GM18507 (cell line): ENCODE measurements around the gene SMIM29.
"Not testable (repeated sequence)": the region's sequence is repeated elsewhere in the genome, so short reads cannot be mapped to it uniquely, and the experiment has no call there.

ENCODE experiments used
- DNase-seq: peaks from one replicate; pipeline ENCODE4 v3.0.0; 2011; ENCODE audit warnings: low read depth; ENCODE audit not compliant: insufficient read length; ENCODE audit errors: extremely low spot score
- FAIRE-seq: peaks from 2 replicates; lab custom pipeline; 2011; peaks lifted over from hg19 to GRCh38; lab: Jason Lieb, UNC

SMIM29 gene

GRCh38 chr6:34269658-34270341 lies 21.0 kb upstream of the SMIM29 start:
- not testable (repeated sequence) for DNase-seq, FAIRE-seq

DNA sequence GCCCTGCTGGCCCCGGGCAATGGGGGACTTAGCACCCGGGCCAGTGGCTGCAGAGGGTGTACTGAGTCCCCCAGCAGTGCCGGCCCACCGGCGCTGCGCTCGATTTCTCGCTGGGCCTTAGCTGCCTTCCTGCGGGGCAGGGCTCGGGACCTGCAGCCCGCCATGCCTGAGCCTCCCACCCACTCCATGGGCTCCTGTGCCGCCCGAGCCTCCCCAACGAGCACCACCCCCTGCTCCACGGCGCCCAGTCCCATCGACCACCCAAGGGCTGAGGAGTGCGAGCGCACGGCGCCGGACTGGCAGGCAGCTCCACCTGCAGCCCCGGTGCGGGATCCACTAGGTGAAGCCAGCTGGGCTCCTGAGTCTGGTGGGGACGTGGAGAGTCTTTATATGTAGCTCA lies 20.3 kb upstream of the SMIM29 start:
- not testable (repeated sequence) for DNase-seq, FAIRE-seq

DNA sequence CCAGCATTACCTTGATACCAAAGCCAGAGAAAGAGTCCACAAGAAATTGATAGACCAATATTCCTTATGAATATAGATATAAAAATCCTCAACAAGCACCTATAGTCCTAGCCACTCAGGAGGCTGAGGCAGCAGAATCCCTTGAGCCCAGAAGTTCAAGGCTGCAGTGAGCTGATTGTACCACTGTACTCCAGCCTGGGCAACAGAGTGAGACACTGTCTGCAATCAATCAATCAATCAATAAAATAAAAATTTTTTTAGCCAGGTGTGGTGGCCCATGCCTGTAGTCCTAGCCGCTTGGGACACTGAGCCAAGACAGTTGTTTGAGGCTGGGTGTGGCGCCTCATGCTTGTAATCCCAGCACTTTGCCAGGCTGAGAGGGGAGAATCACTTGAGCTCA lies 18.9 kb upstream of the SMIM29 start:
- FAIRE-seq (no peak), DNase-seq (no peak)

DNA sequence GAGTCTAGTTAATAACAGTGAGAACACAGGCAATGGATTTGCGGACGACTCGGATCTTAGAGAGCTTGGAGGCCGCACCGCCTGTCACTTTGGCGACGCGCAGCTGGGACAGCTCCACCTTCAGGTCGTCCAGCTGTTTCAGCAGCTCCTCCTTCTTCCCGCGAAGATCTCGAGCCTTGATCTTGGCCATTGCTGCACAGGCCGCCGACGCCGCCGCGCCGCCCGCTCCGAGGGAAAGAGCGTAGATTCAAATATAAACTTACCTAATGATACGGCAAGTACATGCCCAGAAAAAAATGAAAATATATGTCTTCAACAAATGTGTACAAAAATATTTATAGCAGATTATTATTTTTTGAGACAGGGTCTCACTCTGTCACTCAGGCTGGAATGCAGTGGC lies 14.7 kb upstream of the SMIM29 start:
- DNase-seq, FAIRE-seq: not testable (repeated sequence)

DNA sequence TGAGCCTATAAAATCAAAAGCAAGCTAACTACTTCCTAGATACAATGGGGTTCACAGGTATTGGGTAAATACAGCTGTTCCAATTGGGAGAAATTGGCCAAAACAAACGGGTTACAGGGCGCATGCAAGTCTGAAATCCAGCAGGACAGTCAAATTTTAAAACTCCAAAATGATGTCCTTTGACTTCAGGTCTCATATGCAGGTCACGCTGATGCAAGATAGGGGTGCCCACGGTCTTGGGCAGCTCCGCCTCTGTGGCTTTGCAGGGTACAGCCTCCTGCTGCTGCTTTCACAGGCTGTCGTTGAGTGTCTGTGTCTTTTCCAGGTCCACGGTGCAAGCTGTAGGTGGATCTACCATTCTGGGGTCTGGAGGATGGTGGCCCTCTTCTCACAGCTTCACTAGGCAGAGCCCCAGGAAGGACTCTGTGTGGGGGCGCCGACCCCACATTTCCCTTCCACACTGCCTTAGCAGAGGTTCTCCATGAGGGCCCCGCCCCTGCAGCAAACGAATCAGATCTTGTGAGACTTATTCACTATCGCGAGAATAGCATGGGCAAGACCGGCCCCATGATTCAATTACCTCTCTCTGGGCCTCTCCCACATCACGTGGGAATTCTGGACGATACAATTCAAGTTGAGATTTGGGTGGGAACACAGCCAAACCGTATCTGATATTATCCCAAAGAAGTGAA lies 11.9 kb upstream of the SMIM29 start:
- FAIRE-seq (no peak), DNase-seq (no peak)

GRCh38 chr6:34259529-34260069 lies 10.8 kb upstream of the SMIM29 start:
- DNase-seq: no peak
- FAIRE-seq: no peak

DNA sequence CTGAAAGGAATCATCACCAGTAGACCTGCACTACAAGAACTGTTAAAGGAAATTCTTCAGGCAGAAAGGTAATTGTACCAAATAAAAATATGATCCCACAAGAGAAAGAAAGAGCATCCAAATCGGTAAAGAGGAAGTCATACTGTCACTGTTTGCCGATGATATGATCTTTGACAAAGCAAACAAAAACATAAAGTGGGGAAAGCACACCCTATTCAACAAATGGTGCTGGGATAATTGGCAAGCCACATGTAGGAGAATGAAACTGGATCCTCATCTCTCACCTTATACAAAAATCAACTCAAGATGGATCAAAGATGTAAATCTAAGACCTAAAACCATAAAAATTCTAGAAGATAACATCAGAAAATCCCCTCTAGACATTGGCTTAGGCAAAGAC lies 3.6 kb upstream of the SMIM29 start:
- not testable (repeated sequence) for DNase-seq, FAIRE-seq

DNA sequence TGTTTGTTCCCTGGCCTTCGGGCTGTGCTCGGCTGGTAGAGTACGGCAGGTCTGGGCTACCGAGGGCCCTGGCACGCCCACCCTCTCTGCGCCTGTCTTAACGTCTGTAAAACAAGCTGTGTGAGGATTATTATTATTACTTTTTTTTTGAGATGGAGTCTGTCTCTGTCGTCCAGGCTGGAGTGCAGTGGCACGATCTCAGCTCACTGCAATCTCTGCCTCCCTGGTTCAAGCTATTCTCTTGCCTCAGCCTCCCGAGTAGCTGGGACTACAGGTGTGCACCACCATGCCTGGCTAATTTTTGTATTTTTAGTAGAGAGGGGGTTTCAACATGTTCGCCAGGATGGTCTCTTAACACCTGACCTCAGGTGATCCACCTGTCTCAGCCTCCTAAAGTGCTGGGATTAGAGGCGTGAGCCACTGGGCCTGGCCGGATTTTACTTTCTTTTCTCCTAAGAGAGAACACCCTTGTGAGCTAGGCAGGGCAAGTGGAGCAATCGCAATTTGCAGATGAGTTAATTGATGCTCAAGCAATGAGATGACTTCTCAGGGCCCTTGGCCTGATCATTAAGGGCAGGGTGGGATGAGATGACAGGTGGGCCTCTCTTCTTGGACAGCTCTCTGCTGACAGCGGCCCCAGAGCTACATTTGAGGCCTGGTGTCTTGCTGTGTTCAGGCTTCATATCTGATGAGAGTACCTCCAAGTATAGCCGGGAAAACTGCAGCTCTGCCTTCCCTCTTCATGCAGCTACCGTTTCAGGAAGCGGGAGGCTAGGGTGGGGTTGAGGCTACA lies 859 bp upstream of the SMIM29 start:
- DNase-seq: no peak
- no peak for FAIRE-seq

DNA sequence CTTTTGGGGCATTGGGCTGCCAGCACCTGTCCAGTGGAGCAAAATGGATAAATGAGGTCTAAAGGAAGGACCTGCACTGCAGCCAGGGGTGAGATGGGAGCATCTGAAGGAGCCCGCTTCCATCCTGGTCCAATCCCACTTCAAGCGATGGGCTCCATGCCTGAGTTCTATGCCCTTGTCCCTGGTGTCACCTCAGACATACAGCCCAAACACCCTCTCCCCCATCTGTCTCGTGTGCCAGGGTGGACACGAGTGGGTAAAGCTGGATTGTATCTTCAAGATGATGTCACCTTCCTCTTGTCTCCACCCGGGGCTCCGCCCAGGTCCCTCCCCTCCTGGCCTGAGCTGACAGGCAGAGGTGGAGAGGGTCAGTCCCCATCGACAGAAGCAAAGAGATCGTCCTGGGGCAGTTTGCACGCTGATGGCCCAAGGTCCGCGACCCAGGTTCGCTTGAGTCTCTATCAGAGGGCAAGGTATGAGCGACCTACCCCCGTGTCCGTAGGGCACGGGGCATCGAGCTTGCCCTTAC lies 544 bp downstream of the SMIM29 start:
- FAIRE-seq: no peak

GRCh38 chr6:34247481-34248197 lies 1.2 kb downstream of the SMIM29 start:
- no peak for FAIRE-seq
- no peak for DNase-seq

More for the DNA sequence above, 544 bp downstream of the SMIM29 start:
- DNase-seq: no peak

DNA sequence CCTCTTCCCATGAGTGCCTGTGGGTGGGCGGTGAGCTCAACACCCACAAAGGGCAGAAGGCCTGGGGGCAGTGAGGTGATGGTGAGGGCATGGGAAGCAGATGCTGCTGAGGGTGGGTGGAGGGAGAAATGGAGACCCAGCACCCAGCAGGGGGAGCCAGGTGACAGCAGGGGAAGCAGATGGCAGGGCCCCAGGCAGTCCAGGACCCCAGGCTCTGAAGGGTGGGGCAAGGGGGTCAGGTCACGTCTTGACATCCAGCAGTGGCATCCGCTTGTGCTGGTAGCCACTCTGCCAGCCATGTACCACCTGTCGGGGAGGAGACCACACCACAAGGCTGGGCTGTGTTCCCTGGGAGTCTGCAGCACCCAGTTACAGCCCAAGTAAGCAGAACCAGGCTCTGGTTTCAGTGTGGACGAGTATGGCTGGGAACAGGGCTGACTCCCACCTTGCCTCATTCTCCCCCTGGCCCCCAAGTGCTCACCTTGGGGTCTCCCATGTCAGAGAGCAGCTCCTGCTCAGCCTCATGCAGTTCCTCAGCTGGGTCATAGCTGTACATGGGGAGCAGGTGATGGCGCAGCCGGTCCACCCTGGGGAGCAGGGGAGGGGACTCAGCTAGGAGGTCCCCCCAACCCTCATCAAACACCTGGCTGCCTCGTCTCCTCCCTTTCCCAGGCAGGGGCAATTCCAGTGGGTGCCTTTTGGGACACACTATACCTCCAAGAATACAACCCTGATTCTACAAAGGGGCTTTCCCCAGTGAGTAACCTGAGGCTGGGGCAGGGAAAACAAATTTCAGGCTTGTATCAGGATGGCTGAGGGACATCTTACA lies 2.0 kb downstream of the SMIM29 start:
- no peak for FAIRE-seq
- no peak for DNase-seq

DNA sequence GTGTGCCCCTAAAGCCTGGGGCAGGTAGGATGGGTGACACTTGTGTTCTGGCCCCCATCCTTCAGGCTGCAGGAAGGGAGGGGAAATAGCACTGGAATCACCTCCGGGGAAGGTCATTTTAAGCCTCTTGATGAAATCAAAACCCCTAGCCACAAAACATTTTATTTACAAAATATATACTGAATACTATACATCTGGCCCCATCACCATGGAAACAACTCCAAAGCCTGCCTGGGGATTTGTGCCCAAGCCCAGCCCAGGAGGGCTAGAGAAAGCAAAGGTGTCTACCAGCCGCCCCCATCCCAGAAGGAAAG lies 2.6 kb downstream of the SMIM29 start:
- FAIRE-seq (no peak), DNase-seq (no peak)

GRCh38 chr6:34245761-34246140 lies 3.1 kb downstream of the SMIM29 start:
- not testable (repeated sequence) for FAIRE-seq

DNA sequence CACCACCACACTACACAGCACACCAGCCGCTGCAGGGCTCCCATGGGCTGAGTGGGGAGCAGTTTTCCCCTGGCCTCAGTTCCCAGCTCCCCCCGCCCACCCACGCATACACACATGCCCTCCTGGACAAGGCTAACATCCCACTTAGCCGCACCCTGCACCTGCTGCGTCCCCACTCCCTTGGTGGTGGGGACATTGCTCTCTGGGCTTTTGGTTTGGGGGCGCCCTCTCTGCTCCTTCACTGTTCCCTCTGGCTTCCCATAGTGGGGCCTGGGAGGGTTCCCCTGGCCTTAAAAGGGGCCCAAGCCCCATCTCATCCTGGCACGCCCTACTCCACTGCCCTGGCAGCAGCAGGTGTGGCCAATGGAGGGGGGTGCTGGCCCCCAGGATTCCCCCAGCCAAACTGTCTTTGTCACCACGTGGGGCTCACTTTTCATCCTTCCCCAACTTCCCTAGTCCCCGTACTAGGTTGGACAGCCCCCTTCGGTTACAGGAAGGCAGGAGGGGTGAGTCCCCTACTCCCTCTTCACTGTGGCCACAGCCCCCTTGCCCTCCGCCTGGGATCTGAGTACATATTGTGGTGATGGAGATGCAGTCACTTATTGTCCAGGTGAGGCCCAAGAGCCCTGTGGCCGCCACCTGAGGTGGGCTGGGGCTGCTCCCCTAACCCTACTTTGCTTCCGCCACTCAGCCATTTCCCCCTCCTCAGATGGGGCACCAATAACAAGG lies 3.6 kb downstream of the SMIM29 start:
- DNase-seq, FAIRE-seq: not testable (repeated sequence)

More at GRCh38 chr6:34245761-34246140, 3.1 kb downstream of the SMIM29 start:
- not testable (repeated sequence) for DNase-seq

DNA sequence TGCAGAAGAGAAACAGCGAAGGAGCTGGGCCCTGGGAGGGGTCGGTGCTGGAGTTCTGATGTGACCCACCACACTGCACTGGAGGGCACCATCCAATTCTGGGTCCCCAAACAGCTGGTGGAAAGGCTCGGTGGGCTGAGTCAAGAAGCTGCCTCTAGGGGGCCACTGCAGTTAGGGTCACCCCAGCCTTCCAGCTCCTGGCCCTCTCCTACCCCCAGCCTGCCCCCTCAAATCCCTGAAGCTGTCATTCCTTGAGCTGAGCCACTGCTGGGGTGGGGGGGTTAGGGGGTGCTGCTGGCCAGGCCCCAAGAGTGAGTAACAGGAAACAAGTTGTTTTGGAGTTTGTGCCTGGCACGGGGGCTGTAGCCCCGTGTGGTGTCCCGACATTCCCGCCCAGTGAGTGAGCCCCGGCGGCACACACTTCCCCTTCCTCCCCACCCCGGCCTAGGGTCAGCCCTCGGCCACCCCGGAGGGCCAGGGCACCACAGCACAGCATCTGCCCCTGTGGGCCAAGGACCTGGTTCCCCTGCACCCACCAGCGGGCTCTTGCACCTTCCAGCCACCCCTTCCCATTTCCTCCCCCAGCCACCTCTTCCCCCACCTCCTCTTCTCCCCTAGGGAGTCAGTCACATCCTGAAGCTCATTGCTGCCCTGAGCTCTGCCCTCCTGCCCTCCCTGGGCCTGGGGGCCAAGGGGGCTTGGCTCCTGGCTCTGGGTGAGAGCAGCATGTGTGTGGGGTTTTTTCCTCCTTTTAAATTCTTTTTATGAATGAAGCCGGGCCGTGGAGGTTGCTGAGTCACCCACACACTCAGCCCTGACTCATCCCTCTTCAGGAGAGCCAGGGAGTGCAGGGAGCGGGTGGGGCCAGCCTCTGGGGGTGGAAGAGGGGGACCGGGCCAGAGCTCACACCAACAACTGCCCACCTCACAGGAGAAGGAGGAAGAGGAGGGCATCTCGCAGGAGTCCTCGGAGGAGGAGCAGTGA lies 4.6 kb downstream of the SMIM29 start:
- no peak for FAIRE-seq
- DNase-seq: no peak

DNA sequence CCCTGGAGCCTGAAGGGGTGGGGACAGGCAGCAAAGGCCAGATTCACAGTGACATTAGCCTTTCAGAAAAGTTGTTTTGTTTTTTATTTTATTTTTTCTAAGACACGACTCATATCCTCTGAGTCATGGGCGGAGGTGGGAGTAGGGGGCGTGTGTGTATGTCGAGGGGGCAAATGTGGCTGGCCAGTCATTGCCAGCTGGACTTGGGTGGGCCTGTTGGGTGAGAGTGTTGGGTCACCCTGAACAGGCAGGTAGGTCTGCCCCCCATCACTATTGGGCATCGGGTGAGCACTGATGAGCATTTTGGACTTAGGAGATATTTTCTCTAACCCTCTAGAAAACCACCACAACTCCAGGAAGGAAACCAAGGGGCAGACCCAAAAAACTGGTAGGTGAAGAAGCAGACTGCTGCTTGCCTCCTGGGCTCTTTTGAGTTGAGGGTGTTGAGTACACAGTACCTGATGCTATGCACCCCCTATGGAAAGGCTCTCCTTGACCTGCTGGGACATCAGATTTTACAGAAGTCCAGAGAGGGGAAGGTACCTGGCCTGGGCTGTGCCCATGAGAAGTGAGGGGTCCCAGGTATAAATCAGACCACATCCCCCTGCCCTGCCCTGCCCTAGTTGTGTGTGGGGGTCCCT lies 5.6 kb downstream of the SMIM29 start:
- FAIRE-seq: no peak

More for the DNA sequence above, 5.6 kb downstream of the SMIM29 start:
- DNase-seq: no peak
